LNCaP clone FGC (cell line): ENCODE measurements around the gene INSYN2B.

ENCODE experiments used
- DNase-seq: peaks from one replicate; pipeline ENCODE4 v3.0.0-alpha.2; 2011; ENCODE audit warnings: low read depth
- H3K4me3 ChIP-seq: 2 replicates; pipeline ENCODE4 v1.5.1; 2011; ENCODE audit warnings: mild to moderate bottlenecking, low read depth, low read length, control low read depth
- TF ChIP-seq, protein P1 (sequence below): IDR thresholded peaks from 2 replicates; pipeline ENCODE4 v1.5.1; 2012; ENCODE audit warnings: mild to moderate bottlenecking; ENCODE audit not compliant: control insufficient read depth, insufficient read depth; ENCODE audit errors: extremely low read depth

The INSYN2B gene

DNA sequence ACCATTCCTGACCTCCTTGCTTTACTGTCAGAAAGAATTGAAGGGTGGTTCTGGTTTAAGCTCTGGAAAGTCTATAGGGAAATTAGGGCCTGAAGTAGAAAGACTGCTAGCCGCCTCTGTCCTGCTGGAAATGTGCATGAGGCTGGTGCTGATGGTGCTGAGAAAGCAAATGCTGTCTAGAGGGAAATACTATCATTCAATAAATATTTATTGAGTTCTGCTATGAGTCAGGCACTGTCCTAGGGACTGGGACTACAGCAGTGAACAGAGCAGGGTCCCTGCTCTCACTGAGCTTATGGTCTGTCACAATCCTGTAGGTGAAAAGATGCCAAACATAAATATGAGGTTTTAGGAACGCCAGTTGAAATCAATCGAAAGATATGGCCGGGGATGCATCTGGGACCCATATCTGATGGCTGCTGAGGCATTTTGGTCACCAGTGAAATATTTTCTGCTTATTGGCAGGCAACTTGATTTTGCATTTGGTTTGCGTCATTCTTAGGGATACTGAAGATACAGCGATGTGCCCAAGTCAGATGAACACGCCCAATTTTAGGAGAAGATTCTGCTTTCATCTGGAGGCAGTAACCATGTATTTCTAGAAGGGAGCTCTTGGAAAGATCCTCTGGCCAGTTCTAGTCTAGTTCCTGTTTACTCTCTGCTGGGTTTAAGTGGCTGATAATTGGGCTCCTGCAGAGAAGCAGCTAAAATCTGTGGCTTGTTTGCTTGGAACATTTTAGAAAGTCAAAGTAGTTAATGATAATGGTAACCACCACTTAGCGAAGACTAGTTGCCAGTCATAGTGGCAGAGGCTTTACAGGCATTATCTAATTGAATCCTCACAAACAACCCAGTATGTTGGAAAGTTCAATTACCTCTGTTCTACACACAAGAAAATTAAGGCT is 73.3 kb downstream of the INSYN2B start:
- TF ChIP-seq, protein P1, sequence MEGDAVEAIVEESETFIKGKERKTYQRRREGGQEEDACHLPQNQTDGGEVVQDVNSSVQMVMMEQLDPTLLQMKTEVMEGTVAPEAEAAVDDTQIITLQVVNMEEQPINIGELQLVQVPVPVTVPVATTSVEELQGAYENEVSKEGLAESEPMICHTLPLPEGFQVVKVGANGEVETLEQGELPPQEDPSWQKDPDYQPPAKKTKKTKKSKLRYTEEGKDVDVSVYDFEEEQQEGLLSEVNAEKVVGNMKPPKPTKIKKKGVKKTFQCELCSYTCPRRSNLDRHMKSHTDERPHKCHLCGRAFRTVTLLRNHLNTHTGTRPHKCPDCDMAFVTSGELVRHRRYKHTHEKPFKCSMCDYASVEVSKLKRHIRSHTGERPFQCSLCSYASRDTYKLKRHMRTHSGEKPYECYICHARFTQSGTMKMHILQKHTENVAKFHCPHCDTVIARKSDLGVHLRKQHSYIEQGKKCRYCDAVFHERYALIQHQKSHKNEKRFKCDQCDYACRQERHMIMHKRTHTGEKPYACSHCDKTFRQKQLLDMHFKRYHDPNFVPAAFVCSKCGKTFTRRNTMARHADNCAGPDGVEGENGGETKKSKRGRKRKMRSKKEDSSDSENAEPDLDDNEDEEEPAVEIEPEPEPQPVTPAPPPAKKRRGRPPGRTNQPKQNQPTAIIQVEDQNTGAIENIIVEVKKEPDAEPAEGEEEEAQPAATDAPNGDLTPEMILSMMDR = no peak
- DNase-seq = no peak

DNA sequence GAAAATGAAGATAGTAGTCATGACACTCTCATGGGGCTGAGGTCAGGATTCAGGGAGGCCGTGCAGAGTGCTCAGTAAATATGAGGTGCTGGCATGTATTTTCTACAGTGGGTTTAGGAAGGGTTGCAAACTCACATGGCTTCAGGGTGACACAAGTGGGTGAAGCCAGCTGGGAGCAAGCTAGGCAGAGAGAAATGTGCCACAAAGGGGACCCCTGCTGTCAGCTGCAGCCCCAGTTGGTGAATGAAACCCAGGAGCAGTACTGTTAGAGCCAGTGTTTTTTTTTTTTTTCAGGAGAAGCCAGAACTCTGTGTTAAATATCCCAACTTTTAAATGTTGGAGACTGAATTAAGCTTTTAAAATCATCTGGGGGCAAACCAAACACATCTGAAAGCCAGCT is 75.3 kb downstream of the INSYN2B start:
- DNase-seq = no peak
- TF ChIP-seq, protein P1 = no peak
- H3K4me3 ChIP-seq = no peak overlapping the region

More for the DNA sequence above, 73.3 kb downstream of the INSYN2B start:
- H3K4me3 ChIP-seq = no peak overlapping the region

DNA sequence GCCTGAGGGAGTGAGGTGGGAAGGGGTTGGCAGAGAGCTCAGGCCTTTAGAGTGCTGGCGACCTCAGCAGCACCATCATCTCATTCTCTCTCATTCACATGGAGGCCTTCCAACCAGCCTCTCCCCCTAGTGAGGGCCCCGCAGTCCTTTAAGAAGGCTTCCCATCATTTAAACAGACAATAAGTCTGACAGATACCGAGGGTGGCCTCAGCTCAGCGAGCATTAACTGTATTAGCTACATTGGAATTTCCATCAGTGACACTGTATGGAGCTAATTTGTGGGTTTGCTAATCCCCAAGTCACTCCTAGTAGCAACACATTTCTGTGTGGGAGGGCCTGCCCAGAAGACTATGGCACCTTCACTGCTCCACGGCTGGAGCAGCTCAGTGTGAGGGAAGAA is 75.8 kb downstream of the INSYN2B start:
- no peak for DNase-seq
- H3K4me3 ChIP-seq = no peak overlapping the region
- TF ChIP-seq, protein P1 = no peak

DNA sequence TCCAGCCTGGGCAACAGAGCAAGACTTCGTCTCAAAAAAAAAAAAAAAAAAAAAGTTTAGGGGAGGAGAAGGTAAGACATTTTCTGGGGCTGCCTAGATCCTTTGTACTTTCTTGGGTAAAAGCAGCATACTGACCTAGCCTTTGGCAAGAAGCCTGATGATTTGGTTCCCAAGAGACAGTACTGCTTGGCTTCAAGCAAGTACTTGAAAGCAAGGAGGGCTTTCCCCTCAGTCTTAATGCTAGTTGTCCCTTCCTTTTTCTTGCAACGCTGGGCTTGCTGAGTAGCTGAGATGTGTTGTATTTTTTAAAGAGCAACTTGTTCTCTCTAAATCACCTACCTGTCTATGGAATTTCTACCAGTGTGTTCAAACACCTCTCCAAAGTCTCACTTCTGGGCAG is 76.2 kb downstream of the INSYN2B start:
- DNase-seq = no peak
- TF ChIP-seq, protein P1 = no peak
- H3K4me3 ChIP-seq = no peak overlapping the region

DNA sequence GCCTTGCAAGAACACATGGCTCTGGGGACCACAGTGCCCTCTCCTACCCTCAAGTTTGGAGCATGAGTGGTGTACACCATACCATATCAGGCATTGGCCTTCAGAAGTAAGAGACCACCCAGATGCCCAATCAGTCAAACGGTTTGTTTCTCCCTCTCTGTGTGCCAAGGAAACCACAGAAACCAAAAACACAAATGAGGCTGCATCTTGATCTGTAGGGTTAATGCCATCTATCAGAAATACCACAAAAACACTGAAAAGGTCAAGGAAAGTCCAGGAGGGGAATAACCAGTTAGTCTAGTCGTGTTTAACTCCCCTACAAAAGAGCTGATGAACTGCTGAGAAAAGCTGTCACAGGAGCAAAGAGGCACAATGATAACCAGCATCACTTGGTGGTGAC is 78.4 kb downstream of the INSYN2B start:
- DNase-seq = no peak
- TF ChIP-seq, protein P1 = no peak
- no peak overlapping the region for H3K4me3 ChIP-seq

DNA sequence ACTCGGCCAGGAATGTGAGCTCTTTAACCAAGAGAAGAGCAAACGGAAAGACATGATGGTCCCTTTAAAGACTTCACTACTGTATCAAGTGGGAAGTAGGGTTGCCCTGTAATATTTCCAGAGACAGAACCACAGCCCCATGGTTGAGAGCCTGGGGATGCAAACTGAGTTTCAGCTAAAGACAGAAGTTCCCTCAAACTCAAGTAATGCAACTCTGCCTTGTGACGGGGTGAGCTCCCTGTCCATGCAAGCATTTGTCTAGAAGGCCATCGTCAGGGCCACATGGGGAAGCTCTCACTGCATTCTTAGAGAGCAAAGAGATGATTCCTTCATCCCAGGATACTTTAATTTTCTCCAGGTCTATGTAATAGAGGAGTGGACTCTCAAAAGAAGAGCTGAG is 82.8 kb downstream of the INSYN2B start:
- TF ChIP-seq, protein P1 = no peak
- DNase-seq = no peak
- H3K4me3 ChIP-seq = no peak overlapping the region

DNA sequence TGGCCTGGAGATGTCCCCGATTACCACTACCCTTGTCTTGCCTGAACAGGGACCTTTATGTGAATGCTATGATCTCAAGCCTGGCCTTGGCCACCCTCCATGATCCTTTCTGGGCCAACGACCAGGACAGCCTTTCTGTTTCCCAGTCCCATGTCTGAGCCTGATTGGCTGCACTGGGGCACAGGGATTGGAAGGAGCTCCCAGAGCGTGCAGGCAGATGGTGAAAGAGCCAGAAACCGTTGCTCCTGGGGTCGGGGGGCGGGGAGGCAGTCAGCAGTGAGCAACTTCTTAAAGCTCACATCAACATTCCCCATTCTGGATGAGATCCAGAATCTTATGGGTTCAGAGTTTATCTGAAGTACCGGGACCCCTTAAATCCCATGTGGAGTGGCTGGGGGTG is 84.4 kb downstream of the INSYN2B start:
- H3K4me3 ChIP-seq = no peak overlapping the region
- TF ChIP-seq, protein P1 = no peak
- no peak for DNase-seq
